ENCODE measurements around the gene TRIM69.
"Not testable (repeated sequence)": the region's sequence is repeated elsewhere in the genome, so short reads cannot be mapped to it uniquely, and the experiment has no call there.

TRIM69 gene

GRCh38 chr15:44736181-44736765 lies at the start of gene TRIM69:
Gene TRIM69 (plus strand): TSS chr15:44736528. CDS start chr15:44736705, 177 bp downstream.
- no peak for DNase-seq (ENCODE audit: low spot score)

GRCh38 chr15:44689318-44689717 lies 47.0 kb upstream of the TRIM69 start:
- not testable (repeated sequence) for DNase-seq (ENCODE audit: low spot score)

- DNase-seq (ENCODE audit: low spot score) = not testable (repeated sequence)
Observed at GRCh38 chr15:44690245-44690644, 46.1 kb upstream of the TRIM69 start.

GRCh38 chr15:44692659-44693058 lies 43.7 kb upstream of the TRIM69 start:
- no peak for DNase-seq (ENCODE audit: low spot score)

GRCh38 chr15:44694416-44694815 lies 41.9 kb upstream of the TRIM69 start:
- DNase-seq (ENCODE audit: low spot score) = no peak

- DNase-seq (ENCODE audit: low spot score) = no peak
Observed at GRCh38 chr15:44695294-44695693, 41.0 kb upstream of the TRIM69 start.

GRCh38 chr15:44697014-44697413 lies 39.3 kb upstream of the TRIM69 start:
- DNase-seq (ENCODE audit: low spot score) = no peak

GRCh38 chr15:44698641-44699040 lies 37.7 kb upstream of the TRIM69 start:
- no peak for DNase-seq (ENCODE audit: low spot score)

GRCh38 chr15:44700676-44701075 lies 35.7 kb upstream of the TRIM69 start:
- DNase-seq (ENCODE audit: low spot score) = not testable (repeated sequence)

- DNase-seq (ENCODE audit: low spot score) = no peak
Observed at GRCh38 chr15:44705986-44706385, 30.3 kb upstream of the TRIM69 start.

- no peak for DNase-seq (ENCODE audit: low spot score)
Observed at GRCh38 chr15:44706401-44706800, 29.9 kb upstream of the TRIM69 start.

GRCh38 chr15:44706946-44707636 lies 29.2 kb upstream of the TRIM69 start:
- DNase-seq (ENCODE audit: low spot score) = no peak

GRCh38 chr15:44710236-44711095 lies 25.9 kb upstream of the TRIM69 start:
- no peak for DNase-seq (ENCODE audit: low spot score)

GRCh38 chr15:44711096-44711742 lies 25.1 kb upstream of the TRIM69 start, which contains the start of the genes B2M and PATL2:
Gene B2M (plus strand): TSS chr15:44711517. CDS start chr15:44711547, 30 bp downstream.
Gene PATL2 (minus strand): TSS chr15:44711323. CDS start chr15:44676490, 34,833 bp downstream.
- peak; percentile 79 for DNase-seq (ENCODE audit: low spot score)

- DNase-seq (ENCODE audit: low spot score) = no peak
Observed at GRCh38 chr15:44711743-44712345, 24.5 kb upstream of the TRIM69 start.

GRCh38 chr15:44712346-44713005 lies 23.9 kb upstream of the TRIM69 start:
- DNase-seq (ENCODE audit: low spot score) = peak; percentile 26

- DNase-seq (ENCODE audit: low spot score) = no peak
Observed at GRCh38 chr15:44713006-44713966, 23.0 kb upstream of the TRIM69 start.

GRCh38 chr15:44715142-44715796 lies 21.1 kb upstream of the TRIM69 start:
- no peak for DNase-seq (ENCODE audit: low spot score)

GRCh38 chr15:44715797-44716334 lies 20.5 kb upstream of the TRIM69 start:
- no peak for DNase-seq (ENCODE audit: low spot score)
